Lower leg skin (tissue), 3 donors: ENCODE results near the gene RASGRP4.

Experiments used
- POLR2A ChIP-seq, 2 donors: fragments of 450-650 bp; IDR thresholded peaks; one replicate each; pipeline ENCODE4 v1.6.1; 2016 to 2017; ENCODE audit warnings: antibody characterized with exemption in 2 of 2, mild to moderate bottlenecking in 1 of 2, moderate library complexity in 1 of 2
- TF ChIP-seq, protein P1 (sequence below), 3 donors: fragments of 450-650 bp; IDR thresholded peaks; one replicate each; pipeline ENCODE4 v1.5.1; 2016; ENCODE audit warnings: antibody characterized with exemption in 3 of 3, mild to moderate bottlenecking in 3 of 3, moderate library complexity in 2 of 3

DNA sequence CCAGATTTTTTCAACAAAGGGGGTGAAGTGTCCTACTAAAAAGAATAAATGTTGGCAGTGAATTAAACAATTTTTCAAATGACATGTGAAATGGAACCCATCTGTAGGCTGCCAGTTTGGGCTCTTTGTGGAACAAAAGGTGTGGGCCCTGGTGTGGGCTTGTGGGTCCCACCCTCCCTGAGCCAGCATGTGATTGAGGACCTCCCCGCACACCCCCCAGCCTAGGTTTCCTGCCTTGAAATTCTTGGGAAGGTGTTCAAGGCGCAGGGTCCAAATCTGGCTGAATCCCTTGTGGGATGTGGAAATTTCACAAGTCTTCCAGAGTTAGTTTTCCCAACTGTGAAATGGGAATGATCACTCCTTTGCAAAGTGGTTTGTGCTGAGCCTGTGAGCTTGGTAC lies 42.3 kb downstream of the RASGRP4 start:
- TF ChIP-seq POLR2A (IDR thresholded peaks at IDR 0.05) = no peak
- TF ChIP-seq, protein P1, sequence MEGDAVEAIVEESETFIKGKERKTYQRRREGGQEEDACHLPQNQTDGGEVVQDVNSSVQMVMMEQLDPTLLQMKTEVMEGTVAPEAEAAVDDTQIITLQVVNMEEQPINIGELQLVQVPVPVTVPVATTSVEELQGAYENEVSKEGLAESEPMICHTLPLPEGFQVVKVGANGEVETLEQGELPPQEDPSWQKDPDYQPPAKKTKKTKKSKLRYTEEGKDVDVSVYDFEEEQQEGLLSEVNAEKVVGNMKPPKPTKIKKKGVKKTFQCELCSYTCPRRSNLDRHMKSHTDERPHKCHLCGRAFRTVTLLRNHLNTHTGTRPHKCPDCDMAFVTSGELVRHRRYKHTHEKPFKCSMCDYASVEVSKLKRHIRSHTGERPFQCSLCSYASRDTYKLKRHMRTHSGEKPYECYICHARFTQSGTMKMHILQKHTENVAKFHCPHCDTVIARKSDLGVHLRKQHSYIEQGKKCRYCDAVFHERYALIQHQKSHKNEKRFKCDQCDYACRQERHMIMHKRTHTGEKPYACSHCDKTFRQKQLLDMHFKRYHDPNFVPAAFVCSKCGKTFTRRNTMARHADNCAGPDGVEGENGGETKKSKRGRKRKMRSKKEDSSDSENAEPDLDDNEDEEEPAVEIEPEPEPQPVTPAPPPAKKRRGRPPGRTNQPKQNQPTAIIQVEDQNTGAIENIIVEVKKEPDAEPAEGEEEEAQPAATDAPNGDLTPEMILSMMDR (IDR thresholded peaks at IDR 0.05) = no peak
